Stimulated activated CD8-positive, alpha-beta memory T cell treated with anti-CD3 and anti-CD28 coated beads, Interleukin-4, amount 100 ng/mL, for 48 hours (primary cell): ENCODE results near the gene BLMH.
"Not testable (repeated sequence)": the region's sequence is repeated elsewhere in the genome, so short reads cannot be mapped to it uniquely, and the experiment has no call there.

Experiments used
- DNase-seq: peaks from one replicate; pipeline ENCODE4 v3.0.0-alpha.2; 2020

BLMH gene

GRCh38 chr17:30246460-30246859, 45.3 kb downstream of the BLMH start:
- no peak for DNase-seq

GRCh38 chr17:30244853-30245385, 46.8 kb downstream of the BLMH start:
- no peak for DNase-seq

GRCh38 chr17:30243568-30243967, 48.2 kb downstream of the BLMH start:
- DNase-seq, result no peak

- DNase-seq, result no peak
Measured at GRCh38 chr17:30243002-30243401, 48.7 kb downstream of the BLMH start.

GRCh38 chr17:30241051-30241450, 50.7 kb downstream of the BLMH start:
- no peak for DNase-seq

- no peak for DNase-seq
Measured at GRCh38 chr17:30240177-30240576, 51.6 kb downstream of the BLMH start.

- no peak for DNase-seq
Measured at GRCh38 chr17:30239089-30239462, 52.7 kb downstream of the BLMH start.

GRCh38 chr17:30238387-30239088, 53.2 kb downstream of the BLMH start:
- DNase-seq, result no peak

GRCh38 chr17:30238003-30238344, 53.8 kb downstream of the BLMH start:
- DNase-seq, result no peak

- DNase-seq, result no peak
Measured at GRCh38 chr17:30237296-30238002, 54.3 kb downstream of the BLMH start.

- DNase-seq, result peak; percentile 54
Measured at GRCh38 chr17:30236766-30237165, 55.0 kb downstream of the BLMH start.

GRCh38 chr17:30236297-30236624, 55.5 kb downstream of the BLMH start:
- DNase-seq, result no peak

- DNase-seq, result no peak
Measured at GRCh38 chr17:30235386-30236296, 56.1 kb downstream of the BLMH start, which contains the start of gene SLC6A4. TSS of gene SLC6A4 (minus strand) at chr17:30235697. CDS start at chr17:30221958, 13,739 bp downstream.

GRCh38 chr17:30234964-30235363, 56.8 kb downstream of the BLMH start:
- DNase-seq, result no peak

GRCh38 chr17:30234296-30234695, 57.4 kb downstream of the BLMH start:
- DNase-seq, result no peak

GRCh38 chr17:30232824-30233427, 58.8 kb downstream of the BLMH start:
- no peak for DNase-seq

GRCh38 chr17:30232015-30232823, 59.5 kb downstream of the BLMH start:
- DNase-seq, result no peak

GRCh38 chr17:30230596-30231125, 61.1 kb downstream of the BLMH start:
- DNase-seq, result no peak

GRCh38 chr17:30230009-30230408, 61.7 kb downstream of the BLMH start:
- not testable (repeated sequence) for DNase-seq

GRCh38 chr17:30229012-30229411, 62.7 kb downstream of the BLMH start:
- DNase-seq, result no peak

- no peak for DNase-seq
Measured at GRCh38 chr17:30228011-30228410, 63.7 kb downstream of the BLMH start.

GRCh38 chr17:30226878-30227277, 64.9 kb downstream of the BLMH start:
- DNase-seq, result no peak
